ENCODE data around the gene OPN1MW2.
"Not testable (repeated sequence)": the region's sequence is repeated elsewhere in the genome, so short reads cannot be mapped to it uniquely, and the experiment has no call there.

- TF ChIP-seq, protein P1, sequence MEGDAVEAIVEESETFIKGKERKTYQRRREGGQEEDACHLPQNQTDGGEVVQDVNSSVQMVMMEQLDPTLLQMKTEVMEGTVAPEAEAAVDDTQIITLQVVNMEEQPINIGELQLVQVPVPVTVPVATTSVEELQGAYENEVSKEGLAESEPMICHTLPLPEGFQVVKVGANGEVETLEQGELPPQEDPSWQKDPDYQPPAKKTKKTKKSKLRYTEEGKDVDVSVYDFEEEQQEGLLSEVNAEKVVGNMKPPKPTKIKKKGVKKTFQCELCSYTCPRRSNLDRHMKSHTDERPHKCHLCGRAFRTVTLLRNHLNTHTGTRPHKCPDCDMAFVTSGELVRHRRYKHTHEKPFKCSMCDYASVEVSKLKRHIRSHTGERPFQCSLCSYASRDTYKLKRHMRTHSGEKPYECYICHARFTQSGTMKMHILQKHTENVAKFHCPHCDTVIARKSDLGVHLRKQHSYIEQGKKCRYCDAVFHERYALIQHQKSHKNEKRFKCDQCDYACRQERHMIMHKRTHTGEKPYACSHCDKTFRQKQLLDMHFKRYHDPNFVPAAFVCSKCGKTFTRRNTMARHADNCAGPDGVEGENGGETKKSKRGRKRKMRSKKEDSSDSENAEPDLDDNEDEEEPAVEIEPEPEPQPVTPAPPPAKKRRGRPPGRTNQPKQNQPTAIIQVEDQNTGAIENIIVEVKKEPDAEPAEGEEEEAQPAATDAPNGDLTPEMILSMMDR (IDR thresholded peaks at IDR 0.05), result not testable (repeated sequence)
- not testable (repeated sequence) for TF ChIP-seq ZFX (IDR thresholded peaks at IDR 0.05; ENCODE audit: borderline replicate concordance)
Measured at GRCh38 chrX:154172535-154172943, 47.0 kb upstream of the OPN1MW2 start.

Measured in 22Rv1 (cell line).